ENCODE measurements around the gene EQTN. TPM values are rescaled to one million over a fixed set of nuclear protein-coding genes. Genes with fewer than 3 reads are reported as not detected.

The EQTN gene
- not detected in 5 replicates for total RNA-seq (2022; extraction: Qiagen RNA extraction)

GRCh38 chr9:27297050-27297449, at the start of gene EQTN:
EQTN (minus strand) TSS chr9:27297150; CDS start chr9:27297055, 95 bp downstream.

Other genes starting within 250 kb of the EQTN start
- 0.09 to 0.15 TPM (median 0.12 TPM) in 5 replicates for gene TEK, start 187.9 kb downstream of the EQTN start, total RNA-seq (2022; extraction: Qiagen RNA extraction)
- 0.09 TPM in 1 of 5 replicates, not detected in the others for gene IFNK, start 227.1 kb upstream of the EQTN start, total RNA-seq (2022; extraction: Qiagen RNA extraction)
- gene MOB3B, start 232.7 kb upstream of the EQTN start, total RNA-seq (2022; extraction: Qiagen RNA extraction): 8.7 to 14.4 TPM (median 10.6 TPM) in 5 replicates

Data from A549 treated with Hydrocortisone at 1 μM for 4 hours (cell line).